ENCODE measurements around the gene REC8. TPM values are rescaled to one million over a fixed set of nuclear protein-coding genes. Genes with fewer than 3 reads are reported as not detected.
A peak's percentile ranks its signal among the peaks of the same experiment; 100 is the strongest.

REC8 gene
- total RNA-seq, 1 donor from 2014 or later = 69.2 TPM

DNA sequence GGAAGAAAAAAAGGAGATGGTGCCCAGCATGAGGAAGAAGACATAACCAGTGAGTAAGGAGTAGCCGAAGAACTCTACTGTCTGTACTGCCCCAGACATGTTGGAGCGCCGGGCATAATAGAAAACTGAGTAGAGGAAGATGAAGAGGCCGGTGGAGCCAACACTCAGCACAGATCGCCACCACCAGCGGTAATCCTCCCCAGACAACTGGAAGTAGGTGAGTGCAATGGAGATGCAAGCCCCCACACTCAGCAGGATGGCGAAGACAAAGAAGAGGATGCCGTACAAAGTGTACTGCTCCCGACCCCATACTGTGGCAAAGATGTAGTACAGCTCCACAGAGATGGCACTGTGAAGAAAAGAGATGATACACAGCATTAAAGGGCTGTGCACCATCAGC, 17.6 kb downstream of the REC8 start:
- TF ChIP-seq, protein P1, sequence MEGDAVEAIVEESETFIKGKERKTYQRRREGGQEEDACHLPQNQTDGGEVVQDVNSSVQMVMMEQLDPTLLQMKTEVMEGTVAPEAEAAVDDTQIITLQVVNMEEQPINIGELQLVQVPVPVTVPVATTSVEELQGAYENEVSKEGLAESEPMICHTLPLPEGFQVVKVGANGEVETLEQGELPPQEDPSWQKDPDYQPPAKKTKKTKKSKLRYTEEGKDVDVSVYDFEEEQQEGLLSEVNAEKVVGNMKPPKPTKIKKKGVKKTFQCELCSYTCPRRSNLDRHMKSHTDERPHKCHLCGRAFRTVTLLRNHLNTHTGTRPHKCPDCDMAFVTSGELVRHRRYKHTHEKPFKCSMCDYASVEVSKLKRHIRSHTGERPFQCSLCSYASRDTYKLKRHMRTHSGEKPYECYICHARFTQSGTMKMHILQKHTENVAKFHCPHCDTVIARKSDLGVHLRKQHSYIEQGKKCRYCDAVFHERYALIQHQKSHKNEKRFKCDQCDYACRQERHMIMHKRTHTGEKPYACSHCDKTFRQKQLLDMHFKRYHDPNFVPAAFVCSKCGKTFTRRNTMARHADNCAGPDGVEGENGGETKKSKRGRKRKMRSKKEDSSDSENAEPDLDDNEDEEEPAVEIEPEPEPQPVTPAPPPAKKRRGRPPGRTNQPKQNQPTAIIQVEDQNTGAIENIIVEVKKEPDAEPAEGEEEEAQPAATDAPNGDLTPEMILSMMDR (IDR thresholded peaks at IDR 0.05; ENCODE audit: insufficient read depth, low read length, poor library complexity, severe bottlenecking) = no peak
- Histone ChIP-seq H3K36me3 (ENCODE audit: control insufficient read depth, insufficient read depth, low read length) (peaks cover 4% of the 10 kb centered on the region), H3K27me3 (ENCODE audit: control insufficient read depth, insufficient read depth, low read length) (no peaks in the 10 kb centered on the region), H3K4me3 (ENCODE audit: low read depth, low read length) (no peak overlapping the region)
- no peak for DNase-seq (ENCODE audit: low read depth)

DNA sequence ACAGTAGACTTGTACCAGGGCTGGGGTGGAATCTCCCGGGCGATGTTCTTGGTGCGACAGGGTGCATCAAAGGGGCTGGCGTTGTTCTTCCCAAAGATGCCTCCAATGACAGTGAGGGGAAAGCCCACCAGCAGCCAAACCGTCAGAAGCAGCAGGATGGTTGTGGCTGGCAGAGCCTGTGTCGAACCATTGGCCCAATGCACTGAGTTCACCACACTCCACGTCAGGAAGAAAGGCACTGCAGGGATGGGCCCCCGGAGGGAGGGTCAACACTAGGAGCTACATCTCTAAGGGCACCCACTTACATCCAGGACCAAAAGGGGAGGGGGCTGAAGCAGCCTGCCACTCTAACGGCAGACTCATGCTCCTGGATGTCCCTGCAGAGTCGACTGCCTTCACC, 18.5 kb downstream of the REC8 start:
- no peak for DNase-seq (ENCODE audit: low read depth)
- Histone ChIP-seq H3K4me3 (ENCODE audit: low read depth, low read length) (no peak overlapping the region), H3K36me3 (ENCODE audit: control insufficient read depth, insufficient read depth, low read length) (peaks cover 4% of the 10 kb centered on the region), H3K27me3 (ENCODE audit: control insufficient read depth, insufficient read depth, low read length) (no peaks in the 10 kb centered on the region)
- TF ChIP-seq, protein P1 (IDR thresholded peaks at IDR 0.05; ENCODE audit: insufficient read depth, low read length, poor library complexity, severe bottlenecking) = no peak

DNA sequence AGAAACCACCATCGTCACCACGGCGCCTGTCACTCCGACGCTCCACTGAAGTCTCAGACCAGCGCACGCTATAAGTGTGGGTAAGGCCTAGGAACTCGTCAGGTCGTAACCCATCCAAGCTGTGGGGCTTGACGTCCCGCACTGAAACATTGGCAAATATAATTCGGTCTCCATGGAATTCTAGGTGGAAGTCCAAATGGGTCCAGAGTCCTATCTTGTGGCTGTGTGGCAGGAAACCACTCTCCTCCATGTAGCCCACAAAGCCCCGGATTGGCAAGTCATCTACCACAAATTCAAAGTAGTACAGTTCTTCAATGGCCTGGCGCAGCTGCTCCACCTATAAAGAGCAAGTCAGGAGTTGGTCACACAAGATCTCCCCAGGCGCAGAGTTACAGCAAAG, 21.1 kb downstream of the REC8 start:
- H3K4me3 ChIP-seq (ENCODE audit: low read depth, low read length) = no peak overlapping the region
- TF ChIP-seq, protein P1 (IDR thresholded peaks at IDR 0.05; ENCODE audit: insufficient read depth, low read length, poor library complexity, severe bottlenecking) = no peak
- H3K27me3 ChIP-seq (ENCODE audit: control insufficient read depth, insufficient read depth, low read length) = no peaks in the 10 kb centered on the region
- peaks cover 3% of the 10 kb centered on the region for H3K36me3 ChIP-seq (ENCODE audit: control insufficient read depth, insufficient read depth, low read length)
- DNase-seq (ENCODE audit: low read depth) = no peak

DNA sequence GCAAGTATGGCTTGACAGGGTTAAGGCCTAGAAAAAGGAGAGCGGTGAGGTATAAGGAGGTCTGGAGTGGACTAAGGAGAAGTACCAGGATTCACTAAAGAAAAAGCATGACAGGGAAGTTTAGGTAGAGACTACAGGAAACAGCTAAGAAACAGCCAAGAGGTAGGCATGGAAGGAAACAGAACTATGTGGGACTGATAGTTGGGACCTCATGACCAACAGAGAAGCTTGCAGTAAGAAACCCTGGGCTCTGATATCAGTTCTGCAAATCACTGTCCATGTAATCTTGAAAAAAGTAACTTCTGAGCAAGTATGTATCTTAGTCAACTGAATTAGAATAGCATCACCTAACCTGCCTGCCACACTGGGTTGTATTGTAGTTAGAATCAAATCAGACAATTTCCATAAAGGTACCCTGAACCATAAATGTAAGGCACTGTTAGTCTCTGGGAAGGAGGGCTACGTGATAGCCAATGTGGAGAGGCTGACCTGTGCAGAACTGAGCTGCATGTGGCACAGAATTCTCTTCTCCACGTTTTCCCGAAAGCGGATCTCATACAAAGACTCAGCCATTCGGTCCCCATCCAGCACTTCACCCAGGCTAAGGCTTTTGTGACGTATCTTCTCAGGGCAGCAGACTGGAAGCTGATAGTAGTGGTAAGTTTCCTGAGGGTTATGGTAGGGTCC, 22.4 kb downstream of the REC8 start:
- Histone ChIP-seq H3K4me3 (ENCODE audit: low read depth, low read length) (peak overlapping the region; percentile 92), H3K27me3 (ENCODE audit: control insufficient read depth, insufficient read depth, low read length) (no peaks in the 10 kb centered on the region), H3K36me3 (ENCODE audit: control insufficient read depth, insufficient read depth, low read length) (peaks cover 3% of the 10 kb centered on the region)
- no peak for DNase-seq (ENCODE audit: low read depth)
- TF ChIP-seq, protein P1 (IDR thresholded peaks at IDR 0.05; ENCODE audit: insufficient read depth, low read length, poor library complexity, severe bottlenecking) = no peak

DNA sequence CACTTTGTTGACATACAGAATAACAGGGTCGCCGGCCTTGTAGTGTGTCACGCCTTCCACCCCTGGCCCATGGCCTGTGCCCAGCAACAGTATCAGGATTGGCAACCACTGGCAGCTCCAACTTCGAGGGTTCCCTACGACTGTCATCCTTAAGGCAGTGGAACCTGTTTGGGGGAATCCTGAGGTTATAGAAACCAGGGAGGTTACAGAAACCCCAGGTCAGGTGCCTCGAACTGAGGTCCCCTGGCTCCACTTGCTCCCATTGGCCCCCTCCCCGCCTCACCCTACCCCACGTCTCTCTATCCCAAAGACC, 22.9 kb downstream of the REC8 start:
- DNase-seq (ENCODE audit: low read depth) = no peak
- no peaks in the 10 kb centered on the region for H3K27me3 ChIP-seq (ENCODE audit: control insufficient read depth, insufficient read depth, low read length)
- peak overlapping the region; percentile 92 for H3K4me3 ChIP-seq (ENCODE audit: low read depth, low read length)
- TF ChIP-seq, protein P1 (IDR thresholded peaks at IDR 0.05; ENCODE audit: insufficient read depth, low read length, poor library complexity, severe bottlenecking) = no peak
- peaks cover 3% of the 10 kb centered on the region for H3K36me3 ChIP-seq (ENCODE audit: control insufficient read depth, insufficient read depth, low read length)

Measured in kidney epithelial cell (primary cell).